ENCODE results near the gene GEMIN5. TPM values are rescaled to one million over a fixed set of nuclear protein-coding genes. Genes with fewer than 3 reads are reported as not detected.
A peak's percentile ranks its signal among the peaks of the same experiment; 100 is the strongest.

Gene GEMIN5
- total and polyA plus RNA-seq, 2 of the 13 experiments (the other 11 are each of a cell fraction or from before 2014, with no cell fraction given) = 6.6 to 28.6 TPM

GRCh38 chr5:154842689-154843530 is 95.1 kb downstream of the GEMIN5 start (continued):
- TF ChIP-seq MYPOP (CRISPR knock-in tag; IDR thresholded peaks at IDR 0.05) = no peak
- no peak for TF ChIP-seq CCAR2 (optimal IDR thresholded peaks at IDR 0.05; ENCODE audit: low read depth, low read length)
- no peak for TF ChIP-seq CBX2 (IDR thresholded peaks at IDR 0.05; ENCODE audit: low read depth, low read length)
- no peak for TF ChIP-seq CBX2 (CRISPR knock-in tag; IDR thresholded peaks at IDR 0.05; ENCODE audit: low read depth)
- TF ChIP-seq ZBTB1 (CRISPR knock-in tag; IDR thresholded peaks at IDR 0.05; ENCODE audit: borderline replicate concordance) = no peak
- no peak for TF ChIP-seq ZNF101 (CRISPR knock-in tag; IDR thresholded peaks at IDR 0.05; ENCODE audit: borderline replicate concordance, low read depth)
- no peak for TF ChIP-seq ZFAT (CRISPR knock-in tag; conservative IDR thresholded peaks at IDR 0.05)
- TF ChIP-seq REXO4 (CRISPR knock-in tag; IDR thresholded peaks at IDR 0.05; ENCODE audit: borderline replicate concordance) = no peak
- TF ChIP-seq PHF20 (CRISPR knock-in tag; IDR thresholded peaks at IDR 0.05) = no peak; the same call in 1 of the 2 replicates
- TF ChIP-seq JUND (CRISPR knock-in tag; IDR thresholded peaks at IDR 0.05) = no peak
- no peak; the same call in 1 of the 2 replicates for TF ChIP-seq AHR (CRISPR knock-in tag; IDR thresholded peaks at IDR 0.05)
- TF ChIP-seq TFE3 (CRISPR knock-in tag; IDR thresholded peaks at IDR 0.05) = peak; percentile 57; the same call in 1 of the 2 replicates
- no peak for TF ChIP-seq ZNF850 (CRISPR knock-in tag; conservative IDR thresholded peaks at IDR 0.05)
- TF ChIP-seq ZNF530 (CRISPR knock-in tag; IDR thresholded peaks at IDR 0.05; ENCODE audit: low read depth) = no peak
- TF ChIP-seq ZNF792 (CRISPR knock-in tag; IDR thresholded peaks at IDR 0.05) = peak; percentile 77; the same call in 1 of the 2 replicates
- TF ChIP-seq, protein P1, sequence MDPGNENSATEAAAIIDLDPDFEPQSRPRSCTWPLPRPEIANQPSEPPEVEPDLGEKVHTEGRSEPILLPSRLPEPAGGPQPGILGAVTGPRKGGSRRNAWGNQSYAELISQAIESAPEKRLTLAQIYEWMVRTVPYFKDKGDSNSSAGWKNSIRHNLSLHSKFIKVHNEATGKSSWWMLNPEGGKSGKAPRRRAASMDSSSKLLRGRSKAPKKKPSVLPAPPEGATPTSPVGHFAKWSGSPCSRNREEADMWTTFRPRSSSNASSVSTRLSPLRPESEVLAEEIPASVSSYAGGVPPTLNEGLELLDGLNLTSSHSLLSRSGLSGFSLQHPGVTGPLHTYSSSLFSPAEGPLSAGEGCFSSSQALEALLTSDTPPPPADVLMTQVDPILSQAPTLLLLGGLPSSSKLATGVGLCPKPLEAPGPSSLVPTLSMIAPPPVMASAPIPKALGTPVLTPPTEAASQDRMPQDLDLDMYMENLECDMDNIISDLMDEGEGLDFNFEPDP (CRISPR knock-in tag; conservative IDR thresholded peaks at IDR 0.05) = no peak
- no peak; the same call in 1 of the 2 replicates for TF ChIP-seq ZNF230 (CRISPR knock-in tag; IDR thresholded peaks at IDR 0.05)
- TF ChIP-seq ATM (IDR thresholded peaks at IDR 0.05; ENCODE audit: borderline replicate concordance) = no peak
- no peak for TF ChIP-seq HES4 (CRISPR knock-in tag; IDR thresholded peaks at IDR 0.05; ENCODE audit: borderline replicate concordance)
- TF ChIP-seq POLR2G (IDR thresholded peaks at IDR 0.05; ENCODE audit: low read depth, low read length) = no peak
- peak; percentile 96 for TF ChIP-seq FOXO1 (CRISPR knock-in tag; IDR thresholded peaks at IDR 0.05)
- TF ChIP-seq DBP (CRISPR knock-in tag; IDR thresholded peaks at IDR 0.05; ENCODE audit: not compliant biosample characterization) = no peak
- no peak for TF ChIP-seq FIP1L1 (IDR thresholded peaks at IDR 0.05; ENCODE audit: borderline replicate concordance, insufficient read depth, low read depth, low read length)
- peak; percentile 96 for TF ChIP-seq NR2F6 (IDR thresholded peaks at IDR 0.05)
- peak; percentile 91 for TF ChIP-seq NR2F6 (CRISPR knock-in tag; IDR thresholded peaks at IDR 0.05)
- peak; percentile 92 for TF ChIP-seq HMG20A (CRISPR knock-in tag; IDR thresholded peaks at IDR 0.05; ENCODE audit: borderline replicate concordance)
- TF ChIP-seq ZNF878 (CRISPR knock-in tag; IDR thresholded peaks at IDR 0.05) = no peak

All from HepG2 (cell line).